H9 (cell line): ENCODE data around the gene LPCAT1. TPM values are rescaled to one million over a fixed set of nuclear protein-coding genes. Genes with fewer than 3 reads are reported as not detected.

Experiments
- DNase-seq: peaks from one replicate; pipeline ENCODE4 v3.0.0-alpha.2; 2017
- H2AFZ ChIP-seq: one replicate; pipeline ENCODE4 v1.6.1; 2013; ENCODE audit warnings: mild to moderate bottlenecking, low read length, control low read depth, moderate library complexity
- H2AK5ac ChIP-seq: 2 replicates; pipeline ENCODE4 v1.6.1; 2013; ENCODE audit warnings: low read length, control low read depth, mixed read lengths; ENCODE audit not compliant: insufficient read length
- H2BK120ac ChIP-seq: one replicate; pipeline ENCODE4 v1.6.1; 2013; ENCODE audit warnings: low read depth, mild to moderate bottlenecking, low read length, control low read depth, inconsistent platforms; ENCODE audit not compliant: poor library complexity, severe bottlenecking
- H2BK12ac ChIP-seq: 2 replicates; pipeline ENCODE4 v1.6.1; 2013; ENCODE audit warnings: low read length, control low read depth, mixed read lengths, low read depth; ENCODE audit not compliant: insufficient read length
- H2BK15ac ChIP-seq: 2 replicates; pipeline ENCODE4 v1.6.1; 2013; ENCODE audit warnings: low read depth, low read length, control low read depth
- H2BK20ac ChIP-seq: one replicate; pipeline ENCODE4 v1.6.1; 2013; ENCODE audit warnings: low read depth, mild to moderate bottlenecking, low read length, control low read depth, inconsistent platforms; ENCODE audit not compliant: poor library complexity, severe bottlenecking
- H2BK5ac ChIP-seq: 2 replicates; pipeline ENCODE4 v1.6.1; 2013; ENCODE audit warnings: low read length, control low read depth, mixed read lengths; ENCODE audit not compliant: insufficient read length
- H3K14ac ChIP-seq: 2 replicates; pipeline ENCODE4 v1.6.1; 2013; ENCODE audit warnings: low read length, control low read depth; ENCODE audit not compliant: insufficient read depth
- H3K18ac ChIP-seq: 2 replicates; pipeline ENCODE4 v1.6.1; 2013; ENCODE audit warnings: low read depth, mild to moderate bottlenecking, mixed read lengths, low read length, control low read depth; ENCODE audit not compliant: insufficient read length
- H3K23ac ChIP-seq: 2 replicates; pipeline ENCODE4 v1.6.1; 2013; ENCODE audit warnings: low read length, control low read depth, mixed read lengths, low read depth; ENCODE audit not compliant: insufficient read length
- H3K23me2 ChIP-seq: 2 replicates; pipeline ENCODE4 v1.6.1; 2013; ENCODE audit warnings: low read depth, mild to moderate bottlenecking, mixed read lengths, low read length, control low read depth; ENCODE audit not compliant: insufficient read length, poor library complexity, severe bottlenecking
- H3K27ac ChIP-seq: 2 replicates; pipeline ENCODE4 v1.5.1; 2013; ENCODE audit warnings: low read length, control low read depth, mixed read lengths, low read depth; ENCODE audit not compliant: insufficient read length
- H3K27me3 ChIP-seq: 2 replicates; pipeline ENCODE4 v1.6.1; 2013; ENCODE audit warnings: low read length, control low read depth, inconsistent platforms; ENCODE audit not compliant: insufficient read depth
- H3K4ac ChIP-seq: 2 replicates; pipeline ENCODE4 v1.6.1; 2013; ENCODE audit warnings: low read depth, mild to moderate bottlenecking, control low read depth, inconsistent platforms, low read length, moderate library complexity
- H3K4me1 ChIP-seq: 2 replicates; pipeline ENCODE4 v1.6.1; 2013; ENCODE audit warnings: low read length, control low read depth, inconsistent platforms; ENCODE audit not compliant: insufficient read depth
- H3K4me2 ChIP-seq: 2 replicates; pipeline ENCODE4 v1.6.1; 2013; ENCODE audit warnings: low read length, control low read depth, mixed read lengths; ENCODE audit not compliant: insufficient read length, insufficient read depth
- H3K56ac ChIP-seq: 2 replicates; pipeline ENCODE4 v1.6.1; 2013; ENCODE audit warnings: low read depth, mild to moderate bottlenecking, mixed read lengths, low read length, control low read depth; ENCODE audit not compliant: insufficient read length
- H3K79me1 ChIP-seq: 2 replicates; pipeline ENCODE4 v1.6.1; 2013; ENCODE audit warnings: low read depth, mild to moderate bottlenecking, moderate library complexity, low read length, control low read depth, inconsistent platforms; ENCODE audit not compliant: insufficient read depth, poor library complexity, severe bottlenecking
- H3K79me2 ChIP-seq: 2 replicates; pipeline ENCODE4 v1.6.1; 2013; ENCODE audit warnings: low read length, control low read depth, inconsistent platforms; ENCODE audit not compliant: insufficient read depth
- H3K9ac ChIP-seq: 2 replicates; pipeline ENCODE4 v1.6.1; 2013; ENCODE audit warnings: low read length, control low read depth, mixed read lengths; ENCODE audit not compliant: insufficient read length; ENCODE audit errors: extremely low read depth
- H3K9me3 ChIP-seq: one replicate; pipeline ENCODE4 v1.6.1; 2013; ENCODE audit warnings: low read depth, low read length, inconsistent platforms; ENCODE audit not compliant: control insufficient read depth
- H3T11ph ChIP-seq: one replicate; pipeline ENCODE4 v1.6.1; 2013; ENCODE audit warnings: mild to moderate bottlenecking, low read length, control low read depth, inconsistent platforms
- H4K20me1 ChIP-seq: one replicate; pipeline ENCODE4 v1.6.1; 2013; ENCODE audit not compliant: control insufficient read depth, insufficient read length, insufficient read depth
- H4K5ac ChIP-seq: 2 replicates; pipeline ENCODE4 v1.6.1; 2013; ENCODE audit warnings: low read depth, mild to moderate bottlenecking, mixed read lengths, low read length, control low read depth; ENCODE audit not compliant: insufficient read length
- H4K8ac ChIP-seq: replicated peaks from 2 replicates; pipeline ENCODE4 v1.6.1; 2013; ENCODE audit warnings: low read length, control low read depth, mixed read lengths, low read depth; ENCODE audit not compliant: insufficient read length
- H4K91ac ChIP-seq: 2 replicates; pipeline ENCODE4 v1.6.1; 2013; ENCODE audit warnings: low read depth, mild to moderate bottlenecking, moderate library complexity, mixed read lengths, low read length, control low read depth; ENCODE audit not compliant: insufficient read length
- H3K27ac Mint-ChIP-seq, 3 experiments: 2 replicates in 2 of 3; 3 replicates in 1 of 3; pipeline ENCODE4 v1.8.0; 2020 to 2021; ENCODE audit warnings: mixed read lengths in 3 of 3, mild to moderate bottlenecking in 1 of 3, moderate library complexity in 1 of 3
- H3K27me3 Mint-ChIP-seq: 2 replicates; pipeline ENCODE4 v1.8.0; 2021; ENCODE audit warnings: low read depth, mild to moderate bottlenecking, moderate library complexity, mixed read lengths
- H3K36me3 Mint-ChIP-seq, 3 experiments: 2 replicates in 2 of 3; 3 replicates in 1 of 3; pipeline ENCODE4 v1.8.0; 2020 to 2021; ENCODE audit warnings: low read depth in 3 of 3, mixed read lengths in 3 of 3; ENCODE audit not compliant: insufficient read depth in 1 of 3
- H3K4me1 Mint-ChIP-seq, 2 experiments: 2 replicates each; pipeline ENCODE4 v1.8.0; 2020; ENCODE audit warnings: mixed read lengths in 2 of 2
- H3K4me3 Mint-ChIP-seq, 2 experiments: 2 replicates in 1 of 2; 3 replicates in 1 of 2; pipeline ENCODE4 v1.8.0; 2020 to 2021; ENCODE audit warnings: mild to moderate bottlenecking in 2 of 2, mixed read lengths in 2 of 2, moderate library complexity in 1 of 2
- H3K9me3 Mint-ChIP-seq, 2 experiments: 2 replicates in 1 of 2; 3 replicates in 1 of 2; pipeline ENCODE4 v1.8.0; 2020; ENCODE audit warnings: mild to moderate bottlenecking in 2 of 2, mixed read lengths in 2 of 2, moderate library complexity in 1 of 2
- CTCF ChIP-seq: fragments of 200-600 bp; sonication (generic); conservative IDR thresholded peaks from 3 replicates; pipeline ENCODE4 v1.8.0; 2021; ENCODE audit warnings: antibody characterized with exemption, mild to moderate bottlenecking
- WGBS: extraction: QIAGEN DNeasy Blood & Tissue Kit; methylation state at CpG from one replicate; pipeline ENCODE4 v1.1.7; 2013; ENCODE audit warnings: missing lambda C conversion rate, low lambda C conversion rate, mixed read lengths; ENCODE audit not compliant: insufficient read length; ENCODE audit errors: extremely low coverage; 5-methylcytosine and 5-hydroxymethylcytosine counted together
- total RNA-seq: library from RNA; stranded (reverse); gene quantifications from 2 replicates; pipeline ENCODE4 v1.2.1, GENCODE V29; 2021

Gene LPCAT1
- total RNA-seq, 1 experiment from 2014 or later, result 231 TPM

GRCh38 chr5:1484730-1485578, 38.8 kb downstream of the LPCAT1 start:
- no peak overlapping the region for H3K4ac ChIP-seq
- no peaks in the 10 kb centered on the region for H3K79me2 ChIP-seq
- Mint-ChIP-seq H3K4me1 (peaks cover 3 to 7% of the 10 kb centered on the region in 2 experiments), H3K9me3 (no peaks in the 10 kb centered on the region), H3K27me3 (no peaks in the 10 kb centered on the region), H3K27ac (peak overlapping the region in 1 of 3 experiments; percentile 87; a peak in 2 of 7 replicates), H3K4me3 (no peak overlapping the region), H3K36me3 (peaks cover 20 to 75% (median 65%) of the 10 kb centered on the region in 3 experiments; a peak in 6 of 7 replicates)
- H3K4me1 ChIP-seq, result no peaks in the 10 kb centered on the region
- H3K18ac ChIP-seq, result no peak overlapping the region
- H3K14ac ChIP-seq, result no peak overlapping the region
- H4K20me1 ChIP-seq, result peaks cover 2% of the 10 kb centered on the region
- WGBS, result no CpG with 5 or more reads among the region's 20 CpGs
- H3K23me2 ChIP-seq, result no peaks in the 10 kb centered on the region
- H2AK5ac ChIP-seq, result no peak overlapping the region
- H3T11ph ChIP-seq, result no peak overlapping the region
- H3K4me2 ChIP-seq, result no peak overlapping the region
- no peak for DNase-seq
- no peak overlapping the region for H4K8ac ChIP-seq
- no peak overlapping the region for H3K27ac ChIP-seq
- no peak overlapping the region for H2BK5ac ChIP-seq
- H2BK120ac ChIP-seq, result no peak overlapping the region
- H3K23ac ChIP-seq, result no peak overlapping the region
- H2BK20ac ChIP-seq, result no peak overlapping the region
- no peaks in the 10 kb centered on the region for H3K79me1 ChIP-seq
- TF ChIP-seq CTCF, result no peak
- no peaks in the 10 kb centered on the region for H3K9me3 ChIP-seq
- no peak overlapping the region for H3K56ac ChIP-seq
- H2AFZ ChIP-seq, result no peak overlapping the region
- no peak overlapping the region for H4K5ac ChIP-seq
- no peaks in the 10 kb centered on the region for H3K27me3 ChIP-seq
- H3K9ac ChIP-seq, result no peak overlapping the region
- no peak overlapping the region for H2BK15ac ChIP-seq
- H2BK12ac ChIP-seq, result no peak overlapping the region
- H4K91ac ChIP-seq, result no peak overlapping the region
